Endothelial cell of umbilical vein (primary cell): ENCODE measurements around the gene PDCD7. TPM values are rescaled to one million over a fixed set of nuclear protein-coding genes. Genes with fewer than 3 reads are reported as not detected.
"Not testable (repeated sequence)": the region's sequence is repeated elsewhere in the genome, so short reads cannot be mapped to it uniquely, and the experiment has no call there.

Experiments
- BruUV-seq: library from RNA; stranded (reverse); fragments of 400-500 nt; replicated peaks from 2 replicates; lab custom pipeline; 2021; lab: Mats Ljungman, UMichigan
- CTCF ChIA-PET: fragments of 300-600, 350-600 bp; sonication (Branson Sonifier 250); formaldehyde crosslinking; loops from one replicate; lab custom pipeline; 2021; ENCODE audit warnings: antibody characterized with exemption, inconsistent platforms; lab: Charles Lee
- POLR2A ChIA-PET: fragments of 300-600, 350-600 bp; sonication (Branson Sonifier 250); formaldehyde crosslinking; loops from one replicate; lab custom pipeline; 2021; ENCODE audit warnings: antibody characterized with exemption, inconsistent platforms; lab: Charles Lee
- DNase-seq: peaks from one replicate; pipeline ENCODE4 v3.0.0-alpha.2; 2011; ENCODE audit warnings: low read depth, low spot score
- FAIRE-seq: peaks from 2 replicates; lab custom pipeline; 2011; peaks lifted over from hg19 to GRCh38; lab: Jason Lieb, UNC
- H2AFZ ChIP-seq: 2 replicates; pipeline ENCODE4 v1.6.0; 2012; ENCODE audit warnings: low read depth, low read length, control low read depth, inconsistent platforms
- H3K27ac ChIP-seq: 2 replicates; pipeline ENCODE4 v1.5.1; 2011; ENCODE audit warnings: low read depth, mild to moderate bottlenecking, control low read depth, low read length, moderate library complexity; ENCODE audit not compliant: insufficient read depth
- H3K27me3 ChIP-seq, 2 experiments: 2 replicates each; pipeline versions ENCODE4 v1.6.0 to v1.6.1; 2011; ENCODE audit warnings: low read length in 2 of 2, mixed read lengths in 1 of 2; ENCODE audit not compliant: control insufficient read depth in 2 of 2, insufficient read depth in 2 of 2
- H3K36me3 ChIP-seq, 2 experiments: 2 replicates in 1 of 2; 3 replicates in 1 of 2; pipeline ENCODE4 v1.5.1; 2011; ENCODE audit warnings: low read length in 2 of 2, mild to moderate bottlenecking in 1 of 2, moderate library complexity in 1 of 2; ENCODE audit not compliant: control insufficient read depth in 2 of 2, insufficient read depth in 2 of 2; ENCODE audit errors: extremely low read depth in 1 of 2
- H3K4me1 ChIP-seq: 3 replicates; pipeline ENCODE4 v1.5.1; 2011; ENCODE audit warnings: mild to moderate bottlenecking, low read length; ENCODE audit not compliant: control insufficient read depth, insufficient read depth; ENCODE audit errors: extremely low read depth
- H3K4me2 ChIP-seq: 2 replicates; pipeline ENCODE4 v1.6.1; 2011; ENCODE audit warnings: low read length, control low read depth, mixed read lengths; ENCODE audit not compliant: insufficient read depth
- H3K4me3 ChIP-seq, 3 experiments: fragments of 200-600 bp in 1 of 3; sonication (generic), shearing (Covaris generic) in 1 of 3; replicated peaks in 1 of 3; 2 replicates each; pipeline ENCODE4 v1.5.1; 2011 to 2016; ENCODE audit warnings: control low read depth in 3 of 3, low read length in 3 of 3, mild to moderate bottlenecking in 2 of 3, inconsistent platforms in 1 of 3, low read depth in 1 of 3, moderate library complexity in 1 of 3; ENCODE audit not compliant: insufficient read depth in 1 of 3
- H3K79me2 ChIP-seq: 2 replicates; pipeline ENCODE4 v1.6.0; 2012; ENCODE audit warnings: low read length, inconsistent platforms; ENCODE audit not compliant: control insufficient read depth, insufficient read depth
- H3K9ac ChIP-seq: replicated peaks from 2 replicates; pipeline ENCODE3; 2011; ENCODE audit warnings: low read length, control low read depth; ENCODE audit not compliant: insufficient read depth; ENCODE audit errors: extremely low read depth
- H3K9me1 ChIP-seq: replicated peaks from 3 replicates; pipeline ENCODE4 v1.6.0; 2011; ENCODE audit warnings: mild to moderate bottlenecking, low read length; ENCODE audit not compliant: control insufficient read depth, insufficient read depth; ENCODE audit errors: extremely low read depth
- H3K9me3 ChIP-seq: replicated peaks from 2 replicates; pipeline ENCODE4 v1.5.1; 2012; ENCODE audit warnings: low read length, inconsistent platforms; ENCODE audit not compliant: control insufficient read depth, insufficient read depth
- H4K20me1 ChIP-seq: replicated peaks from 2 replicates; pipeline ENCODE3; 2011; ENCODE audit warnings: mild to moderate bottlenecking, low read length; ENCODE audit not compliant: control insufficient read depth, insufficient read depth; ENCODE audit errors: extremely low read depth
- EZH2 ChIP-seq: IDR thresholded peaks from 2 replicates; pipeline ENCODE4 v1.6.1; 2012; ENCODE audit warnings: borderline replicate concordance, low read depth, mild to moderate bottlenecking, moderate library complexity, low read length, inconsistent platforms; ENCODE audit not compliant: severe bottlenecking
- FOS ChIP-seq: IDR thresholded peaks from 2 replicates; pipeline ENCODE4 v1.6.1; 2011; ENCODE audit warnings: mild to moderate bottlenecking, low read length, moderate library complexity, borderline replicate concordance; ENCODE audit not compliant: insufficient read depth
- GATA2 ChIP-seq: IDR thresholded peaks from 2 replicates; pipeline ENCODE4 v1.7.0; 2011; ENCODE audit warnings: low read depth, mild to moderate bottlenecking, moderate library complexity, mixed read lengths, low read length; ENCODE audit not compliant: insufficient read length, insufficient read depth
- JUN ChIP-seq: IDR thresholded peaks from 2 replicates; pipeline ENCODE4 v1.6.1; 2011; ENCODE audit warnings: borderline replicate concordance, low read depth; ENCODE audit not compliant: insufficient read length, insufficient read depth
- MAX ChIP-seq: IDR thresholded peaks from 2 replicates; pipeline ENCODE4 v1.6.1; 2011; ENCODE audit not compliant: insufficient read depth, insufficient read length
- MYC ChIP-seq: IDR thresholded peaks from one replicate; pipeline ENCODE4 v1.6.1; 2011; ENCODE audit warnings: mild to moderate bottlenecking, low read depth, low read length
- POLR2A ChIP-seq: IDR thresholded peaks from 2 replicates; pipeline ENCODE4 v1.6.1; 2012; ENCODE audit warnings: low read depth, mild to moderate bottlenecking, control low read depth, low read length
- POLR2AphosphoS5 ChIP-seq: IDR thresholded peaks from 2 replicates; pipeline ENCODE4 v1.6.1; 2012; ENCODE audit warnings: low read depth, mild to moderate bottlenecking, control low read depth, low read length, moderate library complexity; ENCODE audit not compliant: insufficient read depth
- dilution Hi-C: fragments of 300-500 bp; cut with MboI; formaldehyde crosslinking; loops from one replicate; pipeline ENCODE4 v1.15.0; 2019; ENCODE audit warnings: low sequenced_read_pairs; ENCODE audit not compliant: extremely low pct_ligation_motif_present
- intact Hi-C: fragments of 100-400 bp; cut with micrococcal nuclease; formaldehyde crosslinking; loops from one replicate; pipeline ENCODE4 v1.10.0; 2022
- polyA plus RNA-seq, 4 experiments: library from polyadenylated mRNA; depleted of rRNA in 3 of 4; stranded (reverse) in 3 of 4; unstranded in 1 of 4; fragments of >200 nt; gene quantifications; 2 replicates each; pipeline versions ENCODE4 v1.2.1 to v1.2.3, GENCODE V29; 2011 to 2012; ENCODE audit warnings: missing spikeins in 1 of 4
- total RNA-seq: library from RNA; stranded (reverse); gene quantifications from 2 replicates; pipeline ENCODE4 v1.2.3, GENCODE V29; 2021
- TF ChIP-seq, protein P1 (sequence below), 2 donors: IDR thresholded peaks; 1 replicate in 1 of 2; 2 replicates in 1 of 2; pipeline ENCODE4 v1.5.1; 2011; ENCODE audit warnings: low read length in 2 of 2, mild to moderate bottlenecking in 2 of 2, moderate library complexity in 2 of 2, control low read depth in 1 of 2, inconsistent platforms in 1 of 2, low read depth in 1 of 2; ENCODE audit not compliant: insufficient read depth in 1 of 2; ENCODE audit errors: extremely low read depth in 1 of 2

PDCD7 gene
- total and polyA plus RNA-seq, 2 donors (not counting 3 experiments of a cell fraction or from before 2014, with no cell fraction given) = 12.1 to 19.5 TPM

GRCh38 chr15:65146438-65146837 lies 12.8 kb upstream of the PDCD7 start:
- DNase-seq (no peak), FAIRE-seq (no peak)
- TF ChIP-seq FOS (no peak), GATA2 (no peak), JUN (no peak), POLR2AphosphoS5 (no peak), MAX (no peak), MYC (no peak), EZH2 (no peak), POLR2A (no peak)
- TF ChIP-seq, protein P1, sequence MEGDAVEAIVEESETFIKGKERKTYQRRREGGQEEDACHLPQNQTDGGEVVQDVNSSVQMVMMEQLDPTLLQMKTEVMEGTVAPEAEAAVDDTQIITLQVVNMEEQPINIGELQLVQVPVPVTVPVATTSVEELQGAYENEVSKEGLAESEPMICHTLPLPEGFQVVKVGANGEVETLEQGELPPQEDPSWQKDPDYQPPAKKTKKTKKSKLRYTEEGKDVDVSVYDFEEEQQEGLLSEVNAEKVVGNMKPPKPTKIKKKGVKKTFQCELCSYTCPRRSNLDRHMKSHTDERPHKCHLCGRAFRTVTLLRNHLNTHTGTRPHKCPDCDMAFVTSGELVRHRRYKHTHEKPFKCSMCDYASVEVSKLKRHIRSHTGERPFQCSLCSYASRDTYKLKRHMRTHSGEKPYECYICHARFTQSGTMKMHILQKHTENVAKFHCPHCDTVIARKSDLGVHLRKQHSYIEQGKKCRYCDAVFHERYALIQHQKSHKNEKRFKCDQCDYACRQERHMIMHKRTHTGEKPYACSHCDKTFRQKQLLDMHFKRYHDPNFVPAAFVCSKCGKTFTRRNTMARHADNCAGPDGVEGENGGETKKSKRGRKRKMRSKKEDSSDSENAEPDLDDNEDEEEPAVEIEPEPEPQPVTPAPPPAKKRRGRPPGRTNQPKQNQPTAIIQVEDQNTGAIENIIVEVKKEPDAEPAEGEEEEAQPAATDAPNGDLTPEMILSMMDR (IDR thresholded peaks at IDR 0.05; ENCODE audit: extremely low read depth in 1 of 2, insufficient read depth in 1 of 2, low read depth in 1 of 2, low read length in 2 of 2) = no peak
- H3K9ac ChIP-seq = no peak overlapping the region
- no peak overlapping the region for H3K4me3 ChIP-seq
- dilution Hi-C loops = no loop called here
- no peaks in the 10 kb centered on the region for H3K9me3 ChIP-seq
- H3K27me3 ChIP-seq = no peaks in the 10 kb centered on the region
- intact Hi-C loops = no loop called here
- H3K4me2 ChIP-seq = no peak overlapping the region
- CTCF ChIA-PET = no interaction called here
- no peak overlapping the region for H2AFZ ChIP-seq
- no peaks in the 10 kb centered on the region for H4K20me1 ChIP-seq
- H3K4me1 ChIP-seq = no peaks in the 10 kb centered on the region
- no peaks in the 10 kb centered on the region for H3K79me2 ChIP-seq
- no peak overlapping the region for H3K27ac ChIP-seq
- BruUV-seq = no TSS peak
- POLR2A ChIA-PET = no interaction called here
- H3K36me3 ChIP-seq = peaks cover 3% of the 10 kb centered on the region in 2 experiments
- H3K9me1 ChIP-seq = no peaks in the 10 kb centered on the region

- intact Hi-C loops, H3K9me1 ChIP-seq, BruUV-seq, H2AFZ ChIP-seq, H3K36me3 ChIP-seq, H3K27ac ChIP-seq, H3K4me1 ChIP-seq, H3K9ac ChIP-seq, H3K9me3 ChIP-seq, POLR2A ChIA-PET, DNase-seq, H3K27me3 ChIP-seq, dilution Hi-C loops, H4K20me1 ChIP-seq, H3K79me2 ChIP-seq, H3K4me2 ChIP-seq, H3K4me3 ChIP-seq, FAIRE-seq: not testable (repeated sequence)
- CTCF ChIA-PET = interaction anchor here (1.2 kb wide), 1 partner anchor 10 kb away, joined by 3 read pairs; no protein-coding TSS in a partner anchor
Observed at GRCh38 chr15:65138631-65139030, 5.0 kb upstream of the PDCD7 start.

- H3K4me3 ChIP-seq, intact Hi-C loops, CTCF ChIA-PET, H3K9me1 ChIP-seq, dilution Hi-C loops, H3K27me3 ChIP-seq, FAIRE-seq, H3K4me1 ChIP-seq, H3K79me2 ChIP-seq, H3K4me2 ChIP-seq, H3K27ac ChIP-seq, DNase-seq, H4K20me1 ChIP-seq, POLR2A ChIA-PET, BruUV-seq, H3K9me3 ChIP-seq, H3K9ac ChIP-seq, H3K36me3 ChIP-seq, H2AFZ ChIP-seq: not testable (repeated sequence)
Observed at GRCh38 chr15:65137893-65138292, 4.3 kb upstream of the PDCD7 start.
